HEK293 (cell line): ENCODE data around the gene CPT1A.

Source experiments
- CTCF ChIA-PET: fragments of 350-600 bp; formaldehyde crosslinking; extraction: SDS; loops from one replicate; lab custom pipeline; 2021; ENCODE audit warnings: antibody characterized with exemption; lab: Yijun Ruan, JAX
- POLR2A ChIA-PET: fragments of 300-600 bp; formaldehyde crosslinking; extraction: SDS; loops from one replicate; lab custom pipeline; 2020; ENCODE audit warnings: antibody characterized with exemption, inconsistent platforms; lab: Yijun Ruan, JAX
- H3K27ac ChIP-seq: fragments of 200-500 bp; sonication (Bioruptor generic); 2 replicates; pipeline ENCODE4 v1.5.1; 2014; ENCODE audit warnings: low read depth, low read length, control low read depth, inconsistent platforms; ENCODE audit errors: extremely low read depth
- H3K36me3 ChIP-seq, 2 experiments: fragments of 200-500 bp in 1 of 2; sonication (Bioruptor generic) in 1 of 2; 1 replicate in 1 of 2; 2 replicates in 1 of 2; pipeline ENCODE4 v1.5.1; 2014 to 2017; ENCODE audit warnings: inconsistent platforms in 2 of 2, low read length in 2 of 2; ENCODE audit not compliant: control insufficient read depth in 2 of 2, insufficient read depth in 1 of 2
- H3K4me1 ChIP-seq: fragments of 200-500 bp; sonication (Bioruptor generic); 2 replicates; pipeline ENCODE4 v1.5.1; 2014; ENCODE audit warnings: mild to moderate bottlenecking, low read length, inconsistent platforms; ENCODE audit not compliant: control insufficient read depth, insufficient read depth
- H3K4me3 ChIP-seq: 2 replicates; pipeline ENCODE4 v1.5.1; 2011; ENCODE audit warnings: low read depth, mild to moderate bottlenecking, control low read depth, low read length, moderate library complexity
- H3K9me3 ChIP-seq: fragments of 200-500 bp; sonication (Bioruptor generic); 2 replicates; pipeline ENCODE4 v1.5.1; 2014; ENCODE audit warnings: low read depth, low read length, inconsistent platforms; ENCODE audit not compliant: control insufficient read depth, insufficient read depth
- GLIS1 ChIP-seq: fragments of 450-650 bp; formaldehyde crosslinking; IDR thresholded peaks from 2 replicates; pipeline ENCODE4 v1.5.1; 2016; ENCODE audit warnings: missing biosample characterization, missing genetic modification characterization
- KLF1 ChIP-seq: fragments of 450-650 bp; formaldehyde crosslinking; IDR thresholded peaks from 2 replicates; pipeline ENCODE4 v1.5.1; 2016; ENCODE audit warnings: missing biosample characterization, missing genetic modification characterization
- OVOL3 ChIP-seq: fragments of 450-650 bp; formaldehyde crosslinking; IDR thresholded peaks from 2 replicates; pipeline ENCODE4 v1.5.1; 2016; ENCODE audit warnings: missing biosample characterization, missing genetic modification characterization
- RBAK ChIP-seq: fragments of 450-650 bp; formaldehyde crosslinking; IDR thresholded peaks from 2 replicates; pipeline ENCODE4 v1.5.1; 2016; ENCODE audit warnings: missing biosample characterization, missing genetic modification characterization
- ZEB2 ChIP-seq: fragments of 450-650 bp; formaldehyde crosslinking; IDR thresholded peaks from 2 replicates; pipeline ENCODE4 v1.5.1; 2016; ENCODE audit warnings: missing biosample characterization, missing genetic modification characterization
- ZIC2 ChIP-seq: fragments of 450-650 bp; formaldehyde crosslinking; IDR thresholded peaks from 2 replicates; pipeline ENCODE4 v1.5.1; 2016; ENCODE audit warnings: missing biosample characterization, missing genetic modification characterization
- ZNF2 ChIP-seq: fragments of 450-650 bp; formaldehyde crosslinking; IDR thresholded peaks from 2 replicates; pipeline ENCODE4 v1.5.1; 2016; ENCODE audit warnings: missing biosample characterization, missing genetic modification characterization
- ZNF274 ChIP-seq, 2 experiments: fragments of 200-500 bp in 1 of 2; fragments of 450-650 bp in 1 of 2; sonication (Bioruptor generic) in 1 of 2; formaldehyde crosslinking in 1 of 2; IDR thresholded peaks; 2 replicates each; pipeline versions ENCODE4 v1.5.1 to v1.6.1; 2014 to 2016; ENCODE audit warnings: borderline replicate concordance in 1 of 2, inconsistent platforms in 1 of 2, low read length in 1 of 2, missing biosample characterization in 1 of 2, missing genetic modification characterization in 1 of 2
- ZNF335 ChIP-seq: fragments of 450-650 bp; formaldehyde crosslinking; conservative IDR thresholded peaks from 2 replicates; pipeline ENCODE4 v1.5.1; 2016; ENCODE audit warnings: missing biosample characterization, missing genetic modification characterization
- ZNF37A ChIP-seq: fragments of 450-650 bp; IDR thresholded peaks from 2 replicates; pipeline ENCODE4 v1.5.1; 2018; ENCODE audit warnings: missing biosample characterization, missing genetic modification characterization
- ZNF416 ChIP-seq: fragments of 450-650 bp; formaldehyde crosslinking; IDR thresholded peaks from 2 replicates; pipeline ENCODE4 v1.5.1; 2016; ENCODE audit warnings: missing biosample characterization, missing genetic modification characterization
- ZNF423 ChIP-seq: fragments of 450-650 bp; formaldehyde crosslinking; IDR thresholded peaks from 2 replicates; pipeline ENCODE4 v1.5.1; 2016; ENCODE audit warnings: missing biosample characterization, missing genetic modification characterization
- ZNF571 ChIP-seq: fragments of 450-650 bp; formaldehyde crosslinking; IDR thresholded peaks from 2 replicates; pipeline ENCODE4 v1.5.0; 2017; ENCODE audit warnings: missing biosample characterization, missing genetic modification characterization
- ZNF791 ChIP-seq: fragments of 450-650 bp; formaldehyde crosslinking; IDR thresholded peaks from 2 replicates; pipeline ENCODE4 v1.5.1; 2016; ENCODE audit warnings: missing biosample characterization, missing genetic modification characterization
- ZSCAN16 ChIP-seq: fragments of 450-650 bp; formaldehyde crosslinking; IDR thresholded peaks from 2 replicates; pipeline ENCODE4 v1.5.1; 2016; ENCODE audit warnings: missing biosample characterization, missing genetic modification characterization
- ZSCAN23 ChIP-seq: fragments of 450-650 bp; formaldehyde crosslinking; IDR thresholded peaks from 2 replicates; pipeline ENCODE4 v1.5.1; 2016; ENCODE audit warnings: missing biosample characterization, missing genetic modification characterization
- TF ChIP-seq, protein P1 (sequence below): fragments of 450-650 bp; formaldehyde crosslinking; optimal IDR thresholded peaks from 2 replicates; pipeline ENCODE3; 2016; ENCODE audit warnings: missing biosample characterization, mild to moderate bottlenecking, missing genetic modification characterization
- TF ChIP-seq, protein P2 (sequence below): sonication (generic); formaldehyde crosslinking; IDR thresholded peaks from 2 replicates; pipeline ENCODE4 v1.8.1; 2022; ENCODE audit warnings: mild to moderate bottlenecking, moderate library complexity, missing genetic modification reagents
- TF ChIP-seq, protein P3 (sequence below): fragments of 450-650 bp; formaldehyde crosslinking; IDR thresholded peaks from 2 replicates; pipeline ENCODE4 v1.5.1; 2016; ENCODE audit warnings: missing biosample characterization, missing genetic modification characterization
- TF ChIP-seq, protein P4 (sequence below): fragments of 450-650 bp; formaldehyde crosslinking; IDR thresholded peaks from 2 replicates; pipeline ENCODE4 v1.5.1; 2017; ENCODE audit warnings: missing biosample characterization, mild to moderate bottlenecking, missing genetic modification characterization, moderate library complexity
- TF ChIP-seq, protein P5 (sequence below): fragments of 450-650 bp; formaldehyde crosslinking; IDR thresholded peaks from 2 replicates; pipeline ENCODE4 v1.5.1; 2016; ENCODE audit warnings: missing biosample characterization, missing genetic modification characterization

Gene CPT1A

DNA sequence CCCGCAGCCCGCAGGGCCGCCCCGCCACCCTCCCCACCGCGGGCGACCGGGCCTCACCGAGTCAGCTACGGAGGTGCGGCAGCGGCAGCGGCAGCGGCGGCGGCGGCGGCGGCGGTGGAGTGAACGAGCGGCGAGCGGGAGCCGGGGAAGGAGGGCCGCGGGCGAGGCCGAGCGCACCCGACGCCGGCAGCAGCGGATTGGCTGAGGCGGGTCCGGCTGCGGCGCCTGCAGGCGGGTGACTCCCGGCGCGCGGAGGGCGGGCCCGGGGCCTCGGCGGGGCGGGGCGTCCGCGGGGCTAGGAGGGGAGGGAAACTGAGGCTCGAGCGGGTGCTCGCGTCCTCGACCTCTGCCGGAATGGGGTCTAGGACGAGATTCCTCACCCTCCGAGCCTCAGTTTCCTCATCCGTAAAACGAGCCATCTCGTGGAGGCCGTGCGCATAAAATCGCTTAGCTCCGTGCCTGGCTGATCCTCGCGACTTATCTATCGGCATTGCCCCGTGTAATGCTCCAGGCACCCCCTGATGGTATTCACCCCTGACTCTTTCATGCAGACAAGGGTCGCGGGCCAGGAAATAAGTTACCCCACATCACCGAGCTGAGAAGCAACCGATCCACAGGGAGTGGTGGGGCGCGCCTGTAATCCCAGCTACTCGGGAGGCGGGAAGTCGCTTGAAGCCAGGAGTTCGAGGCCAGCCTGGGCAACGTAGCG is at the start of gene CPT1A:
TSS of gene CPT1A (minus strand) at position 199 of the 709 bp plus-strand sequence. CDS start 26,442 bp downstream, outside the sequence.
- TF ChIP-seq ZEB2 (tag by site-specific recombination) (no peak), ZNF37A (tag by site-specific recombination) (peak; percentile 68), ZNF335 (tag by site-specific recombination) (peak; percentile 63)
- TF ChIP-seq, protein P1, sequence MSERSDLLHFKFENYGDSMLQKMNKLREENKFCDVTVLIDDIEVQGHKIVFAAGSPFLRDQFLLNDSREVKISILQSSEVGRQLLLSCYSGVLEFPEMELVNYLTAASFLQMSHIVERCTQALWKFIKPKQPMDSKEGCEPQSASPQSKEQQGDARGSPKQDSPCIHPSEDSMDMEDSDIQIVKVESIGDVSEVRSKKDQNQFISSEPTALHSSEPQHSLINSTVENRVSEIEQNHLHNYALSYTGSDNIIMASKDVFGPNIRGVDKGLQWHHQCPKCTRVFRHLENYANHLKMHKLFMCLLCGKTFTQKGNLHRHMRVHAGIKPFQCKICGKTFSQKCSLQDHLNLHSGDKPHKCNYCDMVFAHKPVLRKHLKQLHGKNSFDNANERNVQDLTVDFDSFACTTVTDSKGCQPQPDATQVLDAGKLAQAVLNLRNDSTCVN (tag by site-specific recombination), result peak; percentile 29
- TF ChIP-seq, protein P2, sequence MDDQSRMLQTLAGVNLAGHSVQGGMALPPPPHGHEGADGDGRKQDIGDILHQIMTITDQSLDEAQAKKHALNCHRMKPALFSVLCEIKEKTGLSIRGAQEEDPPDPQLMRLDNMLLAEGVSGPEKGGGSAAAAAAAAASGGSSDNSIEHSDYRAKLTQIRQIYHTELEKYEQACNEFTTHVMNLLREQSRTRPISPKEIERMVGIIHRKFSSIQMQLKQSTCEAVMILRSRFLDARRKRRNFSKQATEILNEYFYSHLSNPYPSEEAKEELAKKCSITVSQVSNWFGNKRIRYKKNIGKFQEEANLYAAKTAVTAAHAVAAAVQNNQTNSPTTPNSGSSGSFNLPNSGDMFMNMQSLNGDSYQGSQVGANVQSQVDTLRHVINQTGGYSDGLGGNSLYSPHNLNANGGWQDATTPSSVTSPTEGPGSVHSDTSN (CRISPR knock-in tag), result 0 out of 2 replicates have a peak, but pooled peaks have one; percentile 42
- CTCF ChIA-PET, result no interaction called here
- no peaks in the 10 kb centered on the region for H3K9me3 ChIP-seq
- peak within 1 kb of the TSS; percentile 53 for H3K4me3 ChIP-seq
- peaks cover 3% of the 10 kb centered on the region; the same call in 1 of the 2 replicates for H3K4me1 ChIP-seq
- peaks cover 0 to 2% of the 10 kb centered on the region in 2 experiments; a peak in 1 of 3 replicates for H3K36me3 ChIP-seq
- POLR2A ChIA-PET, result no interaction called here
- no peak within 1 kb of the TSS; the same call in 1 of the 2 replicates for H3K27ac ChIP-seq

DNA sequence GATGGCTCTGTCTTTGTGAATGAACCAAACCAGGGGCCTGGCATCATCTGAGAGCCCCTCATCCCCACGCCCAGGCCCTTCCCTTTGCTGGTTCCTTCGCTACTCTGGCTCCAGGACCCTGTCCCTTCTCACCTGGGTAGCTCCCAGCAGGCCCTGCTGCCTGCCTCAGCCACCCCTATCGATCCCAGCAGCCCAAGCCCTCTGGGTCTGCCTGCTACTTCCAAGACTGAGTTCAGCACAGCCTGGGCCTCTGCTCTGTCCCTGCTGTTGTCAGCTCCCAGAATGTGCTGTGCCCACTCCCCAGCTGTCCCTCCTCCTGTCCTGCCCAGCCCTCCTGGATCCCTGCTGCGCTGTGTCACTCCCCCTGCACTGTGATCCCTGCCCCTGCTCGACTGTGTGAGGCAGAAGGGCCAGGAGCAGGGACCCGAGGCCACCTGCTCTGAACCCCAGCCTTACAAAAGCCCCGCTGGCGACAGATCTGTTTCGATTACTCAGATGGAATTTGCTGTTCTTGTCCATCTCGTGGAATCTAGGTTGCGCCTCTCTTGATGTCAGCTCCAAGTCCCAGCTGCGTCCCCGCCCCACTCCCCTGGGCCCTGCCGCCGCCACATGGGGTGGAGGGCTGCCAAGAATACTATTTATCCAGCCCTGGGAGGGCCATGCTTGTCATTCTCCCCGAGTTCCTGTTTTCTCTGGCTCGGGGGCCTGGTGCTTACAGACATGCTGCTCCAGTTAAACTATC is 48.9 kb upstream of the CPT1A start:
- CTCF ChIA-PET, result interaction anchor here (0.5 to 1.4 kb wide), 4 partner anchors 11 to 96 kb away, joined by 3 to 4 read pairs (median 3); no protein-coding TSS in a partner anchor

DNA sequence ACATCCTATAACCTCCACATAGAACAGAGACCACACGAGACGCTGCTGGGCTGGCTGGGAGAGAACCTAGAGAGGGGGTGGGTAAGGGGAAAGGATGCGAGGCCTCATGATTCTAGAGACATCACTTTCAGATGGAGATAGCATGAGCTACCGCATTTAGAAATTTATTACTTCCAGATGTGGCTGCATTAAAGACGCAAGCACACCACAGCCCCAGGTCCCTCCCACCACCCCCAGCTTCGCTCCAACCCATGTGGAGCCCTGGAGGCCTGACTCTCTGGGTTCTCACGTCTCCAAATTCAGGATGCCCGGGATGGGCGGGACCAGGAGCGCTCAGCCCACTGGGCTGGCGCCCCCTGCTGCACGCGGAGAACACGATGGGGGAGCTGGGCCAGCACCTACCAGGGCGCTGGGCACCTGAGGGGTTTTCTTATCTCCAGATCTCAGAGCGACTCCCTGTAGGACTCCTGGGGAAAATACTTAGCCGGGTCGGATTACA is 48.3 kb upstream of the CPT1A start:
- Histone ChIP-seq H3K27ac (no peak overlapping the region), H3K36me3 (peaks cover 5 to 52% of the 10 kb centered on the region in 2 experiments; a peak in 2 of 3 replicates), H3K4me3 (no peak overlapping the region), H3K9me3 (no peaks in the 10 kb centered on the region), H3K4me1 (no peaks in the 10 kb centered on the region)
- ChIA-PET CTCF (interaction anchor here (0.9 to 1.4 kb wide), 3 partner anchors 12 to 15 kb away, joined by 3 to 9 read pairs (median 4); no protein-coding TSS in a partner anchor), POLR2A (interaction anchor here (0.7 to 1.3 kb wide), 2 partner anchors 9 to 10 kb away, joined by 3 to 4 read pairs; no protein-coding TSS in a partner anchor)
- no peak for TF ChIP-seq ZNF571
- TF ChIP-seq, protein P3, sequence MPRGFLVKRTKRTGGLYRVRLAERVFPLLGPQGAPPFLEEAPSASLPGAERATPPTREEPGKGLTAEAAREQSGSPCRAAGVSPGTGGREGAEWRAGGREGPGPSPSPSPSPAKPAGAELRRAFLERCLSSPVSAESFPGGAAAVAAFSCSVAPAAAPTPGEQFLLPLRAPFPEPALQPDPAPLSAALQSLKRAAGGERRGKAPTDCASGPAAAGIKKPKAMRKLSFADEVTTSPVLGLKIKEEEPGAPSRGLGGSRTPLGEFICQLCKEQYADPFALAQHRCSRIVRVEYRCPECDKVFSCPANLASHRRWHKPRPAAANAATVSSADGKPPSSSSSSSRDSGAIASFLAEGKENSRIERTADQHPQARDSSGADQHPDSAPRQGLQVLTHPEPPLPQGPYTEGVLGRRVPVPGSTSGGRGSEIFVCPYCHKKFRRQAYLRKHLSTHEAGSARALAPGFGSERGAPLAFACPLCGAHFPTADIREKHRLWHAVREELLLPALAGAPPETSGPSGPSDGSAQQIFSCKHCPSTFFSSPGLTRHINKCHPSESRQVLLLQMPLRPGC (tag by site-specific recombination), result no peak
- no peak for TF ChIP-seq ZNF274 (IDR thresholded peaks at IDR 0.05; ENCODE audit: low read length)
- TF ChIP-seq ZNF274 (tag by site-specific recombination; IDR thresholded peaks at IDR 0.05; ENCODE audit: borderline replicate concordance), result no peak
- no peak for TF ChIP-seq ZNF416 (tag by site-specific recombination)
- TF ChIP-seq, protein P4, sequence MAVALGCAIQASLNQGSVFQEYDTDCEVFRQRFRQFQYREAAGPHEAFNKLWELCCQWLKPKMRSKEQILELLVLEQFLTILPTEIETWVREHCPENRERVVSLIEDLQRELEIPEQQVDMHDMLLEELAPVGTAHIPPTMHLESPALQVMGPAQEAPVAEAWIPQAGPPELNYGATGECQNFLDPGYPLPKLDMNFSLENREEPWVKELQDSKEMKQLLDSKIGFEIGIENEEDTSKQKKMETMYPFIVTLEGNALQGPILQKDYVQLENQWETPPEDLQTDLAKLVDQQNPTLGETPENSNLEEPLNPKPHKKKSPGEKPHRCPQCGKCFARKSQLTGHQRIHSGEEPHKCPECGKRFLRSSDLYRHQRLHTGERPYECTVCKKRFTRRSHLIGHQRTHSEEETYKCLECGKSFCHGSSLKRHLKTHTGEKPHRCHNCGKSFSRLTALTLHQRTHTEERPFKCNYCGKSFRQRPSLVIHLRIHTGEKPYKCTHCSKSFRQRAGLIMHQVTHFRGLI (tag by site-specific recombination), result no peak
- TF ChIP-seq ZNF791 (tag by site-specific recombination), result no peak
- no peak for TF ChIP-seq ZSCAN16 (tag by site-specific recombination)
- no peak for TF ChIP-seq ZSCAN23
- TF ChIP-seq OVOL3 (tag by site-specific recombination), result no peak

More for the DNA sequence above, 48.9 kb upstream of the CPT1A start:
- Histone ChIP-seq H3K4me3 (no peak overlapping the region), H3K4me1 (no peaks in the 10 kb centered on the region), H3K36me3 (peaks cover 5 to 59% of the 10 kb centered on the region in 2 experiments; a peak in 2 of 3 replicates), H3K27ac (no peak overlapping the region), H3K9me3 (no peaks in the 10 kb centered on the region)
- POLR2A ChIA-PET, result interaction anchor here (0.7 to 1.3 kb wide), 2 partner anchors 9 to 10 kb away, joined by 3 to 4 read pairs; no protein-coding TSS in a partner anchor
- peak; percentile 88 for TF ChIP-seq GLIS1
- TF ChIP-seq ZNF423, result 0 out of 2 replicates have a peak, but pooled peaks have one; percentile 32
- TF ChIP-seq, protein P5, sequence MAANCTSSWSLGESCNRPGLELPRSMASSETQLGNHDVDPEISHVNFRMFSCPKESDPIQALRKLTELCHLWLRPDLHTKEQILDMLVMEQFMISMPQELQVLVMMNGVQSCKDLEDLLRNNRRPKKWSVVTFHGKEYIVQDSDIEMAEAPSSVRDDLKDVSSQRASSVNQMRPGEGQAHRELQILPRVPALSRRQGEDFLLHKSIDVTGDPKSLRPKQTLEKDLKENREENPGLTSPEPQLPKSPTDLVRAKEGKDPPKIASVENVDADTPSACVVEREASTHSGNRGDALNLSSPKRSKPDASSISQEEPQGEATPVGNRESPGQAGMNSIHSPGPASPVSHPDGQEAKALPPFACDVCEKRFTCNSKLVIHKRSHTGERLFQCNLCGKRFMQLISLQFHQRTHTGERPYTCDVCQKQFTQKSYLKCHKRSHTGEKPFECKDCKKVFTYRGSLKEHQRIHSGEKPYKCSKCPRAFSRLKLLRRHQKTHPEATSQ (tag by site-specific recombination), result no peak
- TF ChIP-seq ZIC2, result peak; percentile 59; the same call in 1 of the 2 replicates
- TF ChIP-seq, protein P2 (CRISPR knock-in tag), result no peak
- TF ChIP-seq ZNF2 (tag by site-specific recombination), result no peak
- no peak for TF ChIP-seq RBAK (tag by site-specific recombination)
- peak; percentile 44; the same call in 1 of the 2 replicates for TF ChIP-seq KLF1 (tag by site-specific recombination)
